ENCODE results near the gene ATN1.
A peak's percentile ranks its signal among the peaks of the same experiment; 100 is the strongest.

ATN1 gene

DNA sequence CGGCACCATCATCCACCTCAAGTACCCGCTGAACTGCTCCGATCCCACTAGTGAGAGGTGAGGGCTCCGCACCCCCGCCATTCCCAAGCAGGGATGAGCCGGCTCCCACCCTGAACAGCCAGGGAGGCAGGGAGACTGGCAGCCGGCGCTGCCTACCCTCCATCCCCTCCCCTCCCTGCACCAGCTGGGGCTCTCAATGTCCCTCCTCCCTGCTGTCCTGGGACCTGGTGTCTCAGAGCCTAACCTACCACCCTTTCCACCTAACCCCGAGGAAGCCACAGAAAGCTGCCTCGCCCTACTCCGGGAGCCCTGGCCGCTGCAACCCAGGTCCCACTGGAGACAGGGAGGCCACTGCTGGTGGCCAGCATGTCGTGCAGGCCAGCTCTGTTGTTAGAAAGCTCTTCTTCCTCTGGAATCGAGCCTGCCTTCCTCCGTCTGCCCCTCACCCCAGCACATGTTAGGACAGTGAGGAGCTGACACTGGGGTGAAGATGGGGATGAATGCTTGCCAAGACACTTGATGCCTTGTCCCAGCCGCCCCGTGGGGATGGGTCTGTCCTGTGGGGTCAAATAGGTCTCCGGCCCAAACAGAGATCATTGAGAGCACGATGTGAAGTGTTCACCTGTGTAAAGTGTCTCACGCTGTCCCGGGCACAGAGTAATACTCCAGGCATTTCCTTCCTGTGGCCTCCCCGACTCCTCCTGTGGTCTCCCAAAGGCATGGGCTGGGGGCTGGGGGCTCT is 24.5 kb downstream of the ATN1 start:
- no peak for DNase-seq (ENCODE audit: extremely low spot score)
- ChIA-PET CTCF (interaction anchor here (0.9 to 22.9 kb wide), 9 partner anchors 8 to 159 kb away, joined by 4 to 530 read pairs (median 5); partner anchors contain the start of genes C12orf57, C1RL and RNU7-1), POLR2A (interaction anchor here (0.7 to 2.0 kb wide), 6 partner anchors 9 to 317 kb away, joined by 3 to 11 read pairs (median 4); partner anchors contain the start of genes C12orf57, LPAR5, LPCAT3 and RNU7-1)
- TF ChIP-seq, protein P1, sequence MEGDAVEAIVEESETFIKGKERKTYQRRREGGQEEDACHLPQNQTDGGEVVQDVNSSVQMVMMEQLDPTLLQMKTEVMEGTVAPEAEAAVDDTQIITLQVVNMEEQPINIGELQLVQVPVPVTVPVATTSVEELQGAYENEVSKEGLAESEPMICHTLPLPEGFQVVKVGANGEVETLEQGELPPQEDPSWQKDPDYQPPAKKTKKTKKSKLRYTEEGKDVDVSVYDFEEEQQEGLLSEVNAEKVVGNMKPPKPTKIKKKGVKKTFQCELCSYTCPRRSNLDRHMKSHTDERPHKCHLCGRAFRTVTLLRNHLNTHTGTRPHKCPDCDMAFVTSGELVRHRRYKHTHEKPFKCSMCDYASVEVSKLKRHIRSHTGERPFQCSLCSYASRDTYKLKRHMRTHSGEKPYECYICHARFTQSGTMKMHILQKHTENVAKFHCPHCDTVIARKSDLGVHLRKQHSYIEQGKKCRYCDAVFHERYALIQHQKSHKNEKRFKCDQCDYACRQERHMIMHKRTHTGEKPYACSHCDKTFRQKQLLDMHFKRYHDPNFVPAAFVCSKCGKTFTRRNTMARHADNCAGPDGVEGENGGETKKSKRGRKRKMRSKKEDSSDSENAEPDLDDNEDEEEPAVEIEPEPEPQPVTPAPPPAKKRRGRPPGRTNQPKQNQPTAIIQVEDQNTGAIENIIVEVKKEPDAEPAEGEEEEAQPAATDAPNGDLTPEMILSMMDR (IDR thresholded peaks at IDR 0.05; ENCODE audit: control extremely low read depth, extremely low read depth, low read depth, missing control alignments), result no peak

DNA sequence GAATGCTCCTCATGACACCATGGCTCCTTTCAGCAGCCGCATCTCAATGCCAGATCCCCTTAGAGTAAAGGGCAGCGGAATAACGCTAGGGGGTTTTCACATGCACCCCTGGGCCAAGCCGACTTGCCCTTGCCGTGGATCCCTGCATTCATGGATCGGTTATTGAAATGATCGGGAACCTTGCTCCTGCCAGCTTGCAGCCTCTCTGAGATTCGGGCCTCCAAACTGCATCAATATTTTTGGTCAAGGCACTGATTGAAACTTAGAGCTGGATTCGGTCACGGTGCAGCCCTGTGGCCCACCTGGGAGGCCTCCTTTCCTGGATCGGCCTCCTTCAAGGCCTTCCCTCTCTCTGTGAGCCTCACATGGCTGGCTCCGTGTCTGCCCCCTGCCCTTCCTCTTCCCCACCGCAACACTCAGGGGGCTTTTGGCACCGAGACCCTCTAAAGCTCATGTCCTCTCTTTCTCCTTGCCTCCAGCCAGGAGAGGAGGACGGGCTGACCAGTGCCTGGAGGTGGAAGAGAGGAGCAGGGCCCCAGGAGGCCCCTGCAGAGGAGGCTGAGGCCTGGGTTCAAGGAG is 25.2 kb downstream of the ATN1 start:
- CTCF ChIA-PET, result interaction anchor here (1.5 to 22.9 kb wide), 6 partner anchors 7 to 156 kb away, joined by 4 to 530 read pairs (median 10); partner anchors contain the start of genes C12orf57, C1RL and RNU7-1
- POLR2A ChIA-PET, result interaction anchor here (1.0 to 1.9 kb wide), 3 partner anchors 9 to 317 kb away, joined by 3 to 11 read pairs (median 4); partner anchors contain the start of genes C12orf57, LPAR5, RNU7-1 and TPI1
- DNase-seq (ENCODE audit: extremely low spot score), result no peak
- TF ChIP-seq, protein P1 (IDR thresholded peaks at IDR 0.05; ENCODE audit: control extremely low read depth, extremely low read depth, low read depth, missing control alignments), result no peak

DNA sequence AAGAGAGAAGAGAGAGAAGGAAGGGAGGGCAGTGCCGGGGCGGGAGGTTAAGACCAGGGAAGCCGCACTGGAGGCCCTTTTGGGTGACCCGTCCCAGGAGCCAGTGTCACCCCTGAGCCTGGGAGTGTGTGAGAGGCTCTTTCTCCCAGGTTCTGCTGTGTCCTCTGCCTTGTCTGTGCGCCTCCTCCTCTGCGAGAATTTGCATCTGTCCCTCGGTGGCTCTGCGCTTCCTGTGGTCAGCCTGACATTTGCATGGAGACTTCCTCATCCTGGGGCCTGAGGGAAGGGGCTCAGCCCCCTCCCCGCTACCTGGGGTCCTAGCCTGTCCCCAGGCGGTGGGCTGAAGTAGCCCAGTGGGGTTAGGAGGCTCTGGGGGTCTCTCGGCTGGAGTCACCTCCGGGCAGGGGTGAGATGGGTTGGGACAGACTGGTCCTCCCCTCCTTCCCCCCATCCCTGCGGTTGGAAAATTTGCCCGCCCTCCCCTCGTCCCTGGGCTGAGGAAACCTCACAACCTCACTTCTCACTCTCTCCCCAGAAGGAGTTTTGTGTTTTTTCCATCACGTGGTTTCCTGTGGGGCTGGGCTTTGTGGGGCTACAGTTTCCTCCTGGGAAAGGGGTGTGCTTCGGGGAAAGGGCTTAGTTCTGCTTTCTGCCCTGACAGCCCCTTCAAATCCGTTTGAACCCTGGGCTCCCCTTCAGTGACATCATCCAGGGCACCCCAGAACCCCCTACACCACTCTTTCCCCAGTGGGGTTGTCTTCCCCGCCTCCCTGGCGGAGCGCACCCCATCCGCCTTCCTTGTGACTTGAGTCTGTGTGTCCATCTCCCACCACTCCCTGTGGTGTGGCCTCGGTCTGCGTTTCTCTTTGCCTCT is 25.9 kb downstream of the ATN1 start:
- CTCF ChIA-PET, result interaction anchor here (1.0 to 22.9 kb wide), 9 partner anchors 7 to 155 kb away, joined by 4 to 530 read pairs (median 13); partner anchors contain the start of genes C12orf57, C1RL, PTPN6 and RNU7-1
- TF ChIP-seq, protein P1 (IDR thresholded peaks at IDR 0.05; ENCODE audit: control extremely low read depth, extremely low read depth, low read depth, missing control alignments), result no peak
- POLR2A ChIA-PET, result interaction anchor here (0.8 to 1.0 kb wide), 3 partner anchors 10 to 318 kb away, joined by 3 to 4 read pairs (median 3); partner anchors contain the start of genes C12orf57, LPAR5 and RNU7-1
- DNase-seq (ENCODE audit: extremely low spot score), result peak; percentile 80

DNA sequence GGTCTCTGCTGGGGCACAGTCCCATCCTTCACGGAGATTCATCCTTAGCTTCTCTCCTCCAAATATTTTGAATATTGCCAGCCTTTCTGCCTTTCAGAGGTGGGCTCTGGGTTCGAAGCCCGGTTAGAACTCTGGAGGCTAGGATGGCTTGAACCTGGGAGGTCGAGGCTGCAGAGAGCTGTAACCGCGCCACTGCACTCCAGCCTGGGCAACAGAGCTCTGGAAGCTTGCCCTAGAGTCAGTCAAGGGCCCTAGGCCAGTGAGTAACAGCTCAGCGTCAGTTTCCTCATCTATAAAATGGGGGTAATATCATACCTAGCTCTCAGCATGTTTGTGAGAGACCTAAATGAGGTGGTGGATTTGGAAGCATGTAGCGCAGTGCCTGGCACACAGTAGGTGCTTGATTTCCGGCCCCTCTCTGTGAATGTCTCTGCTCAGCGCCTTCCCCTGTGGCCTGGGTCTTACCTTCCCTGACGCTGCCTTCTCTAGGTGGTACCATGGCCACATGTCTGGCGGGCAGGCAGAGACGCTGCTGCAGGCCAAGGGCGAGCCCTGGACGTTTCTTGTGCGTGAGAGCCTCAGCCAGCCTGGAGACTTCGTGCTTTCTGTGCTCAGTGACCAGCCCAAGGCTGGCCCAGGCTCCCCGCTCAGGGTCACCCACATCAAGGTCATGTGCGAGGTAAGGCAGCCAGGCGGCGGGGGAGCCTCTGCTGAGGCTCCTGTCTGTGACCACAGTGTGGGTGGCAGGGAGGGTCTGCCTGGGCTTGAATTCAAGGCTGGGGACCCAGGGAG is 26.8 kb downstream of the ATN1 start:
- DNase-seq (ENCODE audit: extremely low spot score), result no peak
- POLR2A ChIA-PET, result interaction anchor here (0.6 to 0.8 kb wide), 2 partner anchors 35 to 63 kb away, joined by 3 read pairs; no protein-coding TSS in a partner anchor
- TF ChIP-seq, protein P1 (IDR thresholded peaks at IDR 0.05; ENCODE audit: control extremely low read depth, extremely low read depth, low read depth, missing control alignments), result no peak
- CTCF ChIA-PET, result interaction anchor here (1.0 to 13.5 kb wide), 4 partner anchors 11 to 82 kb away, joined by 5 to 530 read pairs (median 16); partner anchors contain the start of genes C12orf57, PTPN6, RNU7-1 and SPSB2

DNA sequence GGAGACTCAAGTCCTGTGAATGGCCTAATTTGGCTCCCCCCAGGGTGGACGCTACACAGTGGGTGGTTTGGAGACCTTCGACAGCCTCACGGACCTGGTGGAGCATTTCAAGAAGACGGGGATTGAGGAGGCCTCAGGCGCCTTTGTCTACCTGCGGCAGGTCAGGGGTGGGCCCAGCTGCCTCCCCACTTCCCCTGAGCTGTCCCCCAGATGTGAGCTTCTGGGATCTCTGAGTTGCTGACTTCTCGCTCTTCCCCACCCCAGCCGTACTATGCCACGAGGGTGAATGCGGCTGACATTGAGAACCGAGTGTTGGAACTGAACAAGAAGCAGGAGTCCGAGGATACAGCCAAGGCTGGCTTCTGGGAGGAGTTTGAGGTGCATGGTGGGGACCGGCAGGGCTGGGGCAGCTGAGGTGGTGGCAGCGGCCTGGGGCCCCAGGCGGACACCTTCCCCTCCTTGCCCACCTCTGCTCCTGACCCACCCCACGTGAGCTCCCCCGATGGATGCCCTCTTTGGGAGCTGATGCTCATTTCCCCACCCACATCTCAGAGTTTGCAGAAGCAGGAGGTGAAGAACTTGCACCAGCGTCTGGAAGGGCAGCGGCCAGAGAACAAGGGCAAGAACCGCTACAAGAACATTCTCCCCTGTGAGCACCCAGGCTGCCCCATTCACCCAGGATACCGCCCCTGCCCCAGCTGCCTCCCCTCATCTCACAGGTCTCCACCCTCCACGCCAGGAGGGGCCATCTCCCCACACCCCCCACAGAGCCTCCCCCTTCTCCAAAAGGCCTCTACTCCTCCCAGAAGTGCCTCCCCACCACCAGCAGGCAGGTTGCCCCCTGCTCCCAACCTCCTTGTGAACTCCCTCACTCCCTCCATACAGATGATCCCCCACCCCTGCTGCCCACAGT is 27.6 kb downstream of the ATN1 start:
- CTCF ChIA-PET, result interaction anchor here (1.4 to 13.5 kb wide), 4 partner anchors 10 to 82 kb away, joined by 3 to 530 read pairs (median 16); partner anchors contain the start of genes C12orf57, PTPN6, RNU7-1 and SPSB2
- no peak for DNase-seq (ENCODE audit: extremely low spot score)
- POLR2A ChIA-PET, result interaction anchor here (1.0 to 11.3 kb wide), 2 partner anchors 10 to 88 kb away, joined by 3 to 147 read pairs; partner anchors contain the start of genes C12orf57, RNU7-1 and TPI1
- TF ChIP-seq, protein P1 (IDR thresholded peaks at IDR 0.05; ENCODE audit: control extremely low read depth, extremely low read depth, low read depth, missing control alignments), result no peak

Data from GM10248 (cell line).